ENCODE data around the gene GAL3ST2.
A peak's percentile ranks its signal among the peaks of the same experiment; 100 is the strongest.

GAL3ST2 gene

DNA sequence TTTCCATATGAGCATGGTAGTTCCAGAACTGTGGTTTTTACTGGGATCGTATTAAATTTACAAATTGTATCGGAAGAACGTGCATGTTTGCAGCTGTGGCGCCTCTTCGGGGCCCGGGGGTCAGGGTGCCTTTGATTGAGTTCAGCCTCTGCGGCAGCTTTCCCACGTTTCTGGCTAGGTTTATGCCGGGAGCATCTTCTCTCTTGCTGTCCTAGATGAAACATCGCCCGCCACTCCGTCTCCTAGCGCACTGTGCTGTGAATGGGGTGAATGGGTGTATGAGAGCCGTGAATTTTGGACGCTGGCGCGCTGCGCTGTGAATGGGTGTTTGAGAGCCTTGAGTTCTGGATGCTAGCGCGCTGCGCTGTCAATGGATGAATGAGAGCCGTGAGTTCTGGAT lies 69.8 kb downstream of the GAL3ST2 start:
- DNase-seq = no peak

DNA sequence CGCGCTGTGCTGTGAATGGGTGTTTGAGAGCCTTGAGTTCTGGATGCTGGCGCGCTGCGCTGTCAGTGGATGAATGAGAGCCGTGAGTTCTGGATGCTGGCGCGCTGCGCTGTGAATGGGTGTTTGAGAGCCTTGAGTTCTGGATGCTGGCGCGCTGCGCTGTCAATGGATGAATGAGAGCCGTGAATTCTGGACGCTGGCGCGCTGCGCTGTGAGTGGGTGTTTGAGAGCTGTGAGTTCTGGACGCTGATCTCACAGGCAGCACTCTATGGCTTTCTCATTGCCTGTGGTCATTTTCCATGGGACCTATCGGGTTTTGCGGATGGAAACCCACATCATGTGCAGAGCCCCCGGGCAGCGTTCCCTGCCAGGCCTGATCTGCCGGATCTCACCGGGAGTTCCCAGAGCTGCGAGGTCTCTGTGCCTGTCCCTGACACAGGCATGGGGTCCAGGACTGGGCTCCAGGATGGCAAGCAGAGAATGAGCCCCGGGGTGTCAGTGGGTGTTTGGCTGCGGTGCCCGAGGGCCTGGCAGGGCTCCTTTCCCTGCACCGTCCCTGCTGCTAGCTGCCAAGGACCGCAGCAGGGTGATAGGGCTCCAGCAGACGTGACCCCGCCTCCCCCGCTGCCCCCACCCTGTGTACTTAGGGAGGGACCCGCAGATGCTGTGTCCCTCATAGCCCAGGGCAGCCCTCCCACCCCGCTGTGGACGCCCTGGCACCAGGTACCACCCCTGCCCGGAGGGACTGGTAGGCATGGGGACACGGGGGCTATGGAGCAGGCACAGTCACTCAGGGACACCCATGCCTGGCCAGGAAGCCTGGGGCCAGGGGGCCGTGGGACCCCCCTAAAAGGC lies 72.4 kb downstream of the GAL3ST2 start:
- DNase-seq = no peak

DNA sequence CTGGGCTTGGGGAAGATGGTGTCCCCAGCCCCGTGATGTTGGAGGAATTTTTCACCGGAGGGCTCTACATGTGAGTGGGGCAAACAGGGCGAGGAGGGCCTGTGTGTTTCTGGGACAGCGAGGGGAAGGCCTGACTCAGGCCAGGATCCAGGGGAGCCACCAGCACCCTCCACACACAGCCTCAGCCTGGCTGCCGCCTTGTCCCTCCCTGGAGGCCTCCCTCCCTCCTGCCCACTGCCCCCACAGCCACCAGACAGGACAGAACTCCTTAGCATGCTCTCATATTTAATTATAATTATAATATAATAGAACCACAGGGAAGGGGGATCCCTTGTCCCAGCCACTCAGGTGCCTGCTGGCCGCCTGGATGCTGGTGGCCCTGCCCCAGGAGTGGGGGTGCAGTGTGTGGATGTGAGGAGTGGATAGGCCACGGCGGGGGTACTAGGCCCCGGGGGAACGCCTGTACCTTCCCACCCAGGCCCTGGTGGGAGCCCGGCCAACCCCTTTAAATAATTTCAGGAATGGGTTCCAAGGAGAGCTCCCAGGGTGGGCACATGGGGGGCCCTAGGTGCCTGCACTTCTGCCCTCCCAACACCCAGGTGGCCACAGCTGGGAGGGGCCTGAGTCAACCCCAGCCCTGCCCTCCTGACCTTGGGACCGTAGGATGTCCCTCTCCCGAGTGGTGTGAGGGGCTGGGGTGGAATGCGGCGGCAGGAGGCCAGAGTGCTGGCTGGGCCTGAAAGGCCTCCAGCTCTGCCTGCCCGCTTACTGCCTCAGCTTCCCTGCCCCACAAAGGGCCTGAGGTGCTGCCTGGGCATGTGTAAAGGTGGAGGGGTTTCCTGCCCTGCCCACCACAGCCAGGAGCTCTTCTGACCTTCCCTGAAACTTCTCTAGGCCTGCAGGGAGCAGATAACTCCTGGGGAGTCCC lies 73.3 kb downstream of the GAL3ST2 start:
- DNase-seq = no peak

DNA sequence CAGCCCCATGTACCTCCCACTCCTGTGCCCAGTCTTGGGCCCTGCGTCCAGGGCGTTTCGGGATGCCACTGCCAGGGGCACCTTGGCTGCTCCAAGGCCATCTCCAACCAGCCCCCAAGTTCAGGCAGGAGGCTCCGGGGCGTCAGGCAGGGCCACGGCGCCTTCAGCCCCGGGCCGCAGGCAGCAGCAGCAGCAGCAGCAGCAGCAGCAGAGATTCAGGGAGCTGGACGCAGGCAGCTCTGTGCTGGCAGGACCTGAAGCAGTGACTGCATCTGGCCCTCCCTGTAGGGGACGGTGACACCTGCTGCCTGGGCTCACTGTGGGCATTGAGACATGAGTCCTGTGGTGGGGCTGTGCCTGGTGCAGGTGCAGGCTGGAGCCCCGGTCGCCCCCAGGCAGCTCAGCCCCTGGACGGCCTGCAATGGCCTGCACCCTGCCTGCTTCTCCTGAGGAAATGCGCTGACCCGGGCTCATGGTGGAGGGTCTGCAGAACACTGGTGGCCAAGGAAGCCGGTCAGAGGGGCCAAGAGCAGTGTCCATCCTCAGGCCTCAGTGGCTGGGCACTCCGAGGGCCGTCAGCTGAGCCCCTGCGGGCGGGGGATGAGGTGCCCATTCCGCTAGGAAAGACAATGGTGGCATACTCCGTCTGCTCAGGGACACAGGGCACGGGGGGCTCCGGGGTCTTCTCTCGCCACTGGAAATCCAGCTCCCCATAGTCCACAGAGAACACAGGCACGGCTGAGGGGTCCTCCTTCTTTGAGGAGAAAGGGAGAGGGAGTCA lies 74.1 kb downstream of the GAL3ST2 start:
- peak in 1 of 2 donors; percentile 1 for DNase-seq

DNA sequence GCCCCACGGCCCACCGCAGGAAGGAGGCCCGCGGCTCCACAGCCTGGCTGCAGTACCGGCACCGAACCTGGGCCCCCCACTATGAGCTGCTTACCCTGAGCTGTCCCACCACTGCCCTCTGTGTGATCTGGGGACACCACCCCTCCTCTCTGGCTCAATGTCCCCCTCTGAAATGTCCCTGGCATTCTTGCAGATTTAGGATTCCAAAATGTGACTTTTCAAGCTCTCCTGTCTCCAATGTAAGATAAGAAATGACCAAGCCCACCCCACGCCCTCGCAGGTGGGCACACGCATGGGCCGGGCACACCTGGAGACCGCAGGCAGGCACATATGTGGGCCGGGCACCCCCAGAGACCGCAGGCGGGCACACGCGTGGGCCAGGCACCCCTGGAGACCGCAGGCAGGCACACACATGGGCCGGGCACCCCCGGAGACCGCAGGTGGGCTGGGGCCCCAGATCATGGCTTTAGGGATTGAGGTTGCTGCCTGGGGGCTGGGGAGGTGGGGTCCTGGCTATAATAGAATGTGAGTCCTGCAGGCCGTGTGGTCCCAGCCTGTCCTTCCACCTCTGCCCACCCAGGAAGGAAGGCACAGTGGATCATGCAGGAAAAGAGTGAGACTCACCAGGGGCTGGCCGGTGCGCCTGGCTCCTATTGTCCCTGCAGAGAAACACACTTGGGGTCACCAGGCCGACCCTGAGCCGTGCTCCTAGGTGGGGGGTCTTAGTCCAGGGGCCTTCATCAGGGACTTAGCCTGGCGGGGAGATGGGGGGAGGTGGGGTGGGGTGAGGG lies 74.9 kb downstream of the GAL3ST2 start:
- DNase-seq = no peak

DNA sequence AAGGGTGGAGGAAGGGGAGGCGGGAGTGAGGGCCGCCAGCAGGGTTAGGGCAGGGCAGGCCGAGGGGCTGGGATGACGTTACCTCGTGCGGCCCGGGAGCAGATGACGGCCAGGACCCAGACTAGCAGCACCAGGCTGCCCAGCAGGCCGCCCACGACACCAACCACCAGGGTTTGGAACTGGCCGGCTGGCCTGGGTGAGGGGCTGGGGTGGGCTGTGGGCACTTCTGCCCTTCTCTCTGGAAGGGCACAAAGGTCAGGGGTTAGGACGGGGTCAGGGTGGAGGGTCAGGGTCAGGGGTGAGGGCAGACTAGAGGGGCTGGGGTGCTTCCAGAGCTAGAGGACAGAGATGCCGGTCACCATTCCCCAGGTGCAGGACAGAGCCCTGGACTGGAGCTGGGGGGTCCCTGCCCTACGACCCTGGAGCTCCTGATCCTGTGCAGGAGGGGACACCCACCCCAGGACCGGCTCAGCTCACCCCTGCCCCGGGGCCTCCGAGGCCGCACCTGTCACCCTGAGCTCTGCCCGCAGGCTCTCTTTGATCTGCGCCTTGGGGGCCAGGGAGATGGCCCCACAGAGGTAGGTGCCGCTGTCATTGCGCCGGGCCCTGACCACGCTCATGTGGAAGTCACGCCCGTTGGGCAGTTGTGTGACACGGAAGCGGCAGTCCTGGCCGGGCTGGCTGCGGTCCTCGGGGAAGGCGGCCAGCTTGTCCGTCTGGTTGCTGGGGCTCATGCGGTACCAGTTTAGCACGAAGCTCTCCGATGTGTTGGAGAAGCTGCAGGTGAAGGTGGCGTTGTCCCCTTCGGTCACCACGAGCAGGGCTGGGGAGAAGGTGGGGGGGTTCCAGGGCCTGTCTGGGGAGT lies 75.7 kb downstream of the GAL3ST2 start:
- DNase-seq = peak in 1 of 2 donors; percentile 0

DNA sequence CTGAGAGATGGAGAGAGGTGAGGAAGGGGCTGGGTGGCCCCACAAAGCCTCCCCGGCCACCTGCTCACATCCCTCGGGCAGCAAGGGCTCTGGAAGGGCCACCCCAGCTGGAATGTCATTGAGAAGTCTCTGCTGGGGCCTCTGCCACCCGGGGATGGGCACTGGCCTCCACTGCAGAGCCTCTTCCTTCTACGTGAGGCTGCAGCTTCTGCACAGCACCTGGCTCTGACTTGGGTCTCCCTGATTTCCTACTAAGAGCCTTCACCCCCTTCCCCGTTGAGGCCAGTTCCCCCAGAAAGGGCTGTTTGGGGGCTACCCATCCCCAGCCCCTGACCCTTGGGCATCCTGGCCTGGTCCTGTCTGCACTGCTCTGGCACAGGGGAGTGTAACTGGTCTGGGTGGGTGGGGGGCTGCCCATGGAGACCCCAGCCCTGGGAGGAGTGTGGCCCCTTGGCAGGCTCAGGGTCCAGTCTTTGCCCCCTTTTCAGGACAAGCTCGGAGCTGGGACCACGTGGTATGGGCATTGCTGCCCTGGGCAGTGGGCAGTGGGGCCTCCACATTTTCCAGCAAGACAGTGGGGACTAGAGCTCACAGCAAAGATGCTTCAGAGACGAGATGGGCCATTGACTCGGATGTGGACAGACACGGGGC lies 76.5 kb downstream of the GAL3ST2 start:
- peak in 1 of 2 donors; percentile 1 for DNase-seq

Data from activated CD4-positive, alpha-beta T cell treated with anti-CD3 and anti-CD28 coated beads for 4 hours (primary cell).